CD4-positive, alpha-beta T cell treated with Interleukin-15 for 1 hour (primary cell): Measurements from ENCODE around the gene NDUFAB1.
"Not testable (repeated sequence)": the region's sequence is repeated elsewhere in the genome, so short reads cannot be mapped to it uniquely, and the experiment has no call there.

ENCODE experiments used
- DNase-seq: peaks from one replicate; pipeline ENCODE4 v3.0.0-alpha.2; 2020

Gene NDUFAB1

DNA sequence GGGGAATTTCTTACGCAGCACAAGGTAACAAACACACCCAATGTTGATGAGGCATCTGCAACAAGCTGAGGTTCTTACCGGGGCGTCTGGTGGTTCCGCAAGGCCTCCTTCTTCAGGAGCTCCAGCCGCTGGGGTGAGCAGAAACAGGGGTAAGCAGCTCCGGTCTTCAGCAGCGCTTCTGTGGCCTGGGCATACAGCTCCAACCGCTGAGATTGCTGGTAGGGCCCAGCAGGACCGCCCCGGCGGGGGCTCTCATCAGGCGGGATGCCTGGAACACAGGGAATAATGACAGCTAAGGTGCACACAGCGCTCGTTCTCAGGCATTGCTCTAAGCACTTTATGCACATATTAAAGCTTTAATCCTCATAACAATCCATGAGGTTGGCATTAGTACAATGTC is 51.7 kb downstream of the NDUFAB1 start:
- no peak for DNase-seq

- not testable (repeated sequence) for DNase-seq
These were observed 55.3 kb downstream of the NDUFAB1 start for GRCh38 chr16:23540817-23541178.

DNA sequence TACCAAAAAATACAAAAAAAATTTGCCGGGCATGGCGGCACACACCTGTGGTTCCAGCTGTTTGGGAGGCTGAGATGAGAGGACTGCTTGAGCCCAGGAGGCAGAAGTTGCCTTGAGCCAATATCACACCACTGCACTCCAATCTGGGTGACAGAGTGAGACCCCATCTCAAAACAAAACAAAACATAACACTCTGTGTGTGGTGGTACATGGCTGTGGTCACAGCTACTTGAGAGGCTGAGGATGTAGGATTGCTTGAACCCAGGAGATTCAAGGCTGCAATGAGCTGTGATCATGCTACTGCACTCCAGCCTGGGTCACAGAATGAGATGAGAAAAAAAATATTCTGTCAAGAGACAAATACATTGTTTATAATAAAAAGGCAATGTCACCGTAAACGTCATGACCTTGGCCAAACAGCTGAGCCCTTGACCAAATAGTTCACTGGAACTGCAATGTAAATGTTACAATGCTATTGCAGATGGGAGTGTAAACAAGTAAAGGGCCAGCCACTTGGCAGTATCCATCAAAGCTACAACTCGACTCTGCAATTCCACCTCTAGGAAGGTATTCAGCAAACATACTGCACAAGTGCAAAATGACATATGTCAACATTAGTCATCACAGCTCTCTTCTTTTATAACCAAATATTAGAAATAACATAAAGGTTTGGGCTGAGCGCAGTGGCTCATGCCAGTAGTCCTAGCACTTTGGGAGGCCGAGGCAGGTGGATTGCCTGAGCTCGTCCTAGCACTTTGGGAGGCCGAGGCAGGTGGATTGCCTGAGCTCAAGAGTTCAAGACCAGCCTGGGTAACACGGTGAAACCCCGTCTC is 55.9 kb downstream of the NDUFAB1 start:
- DNase-seq: no peak

DNA sequence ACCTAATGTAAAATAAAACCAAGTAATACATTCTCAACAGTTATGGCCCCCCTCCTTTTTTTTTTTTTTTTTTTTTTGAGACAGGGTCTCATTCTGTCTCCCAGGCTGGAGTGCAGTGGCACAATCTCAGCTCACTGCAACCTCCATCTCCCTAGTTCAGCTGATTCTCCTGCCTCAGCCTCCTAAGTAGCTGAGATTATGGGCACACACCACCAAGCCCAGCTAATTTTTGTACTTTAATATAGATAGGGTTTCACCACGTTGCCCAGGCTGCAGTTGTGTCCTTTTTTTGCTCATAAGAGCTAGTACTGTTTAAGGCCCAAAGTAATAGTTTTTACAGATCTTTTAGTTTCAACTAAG is 57.2 kb downstream of the NDUFAB1 start:
- DNase-seq: no peak

- DNase-seq: no peak
These were observed 58.7 kb downstream of the NDUFAB1 start for GRCh38 chr16:23537390-23537789.

GRCh38 chr16:23535901-23536300 is 60.2 kb downstream of the NDUFAB1 start:
- no peak for DNase-seq

DNA sequence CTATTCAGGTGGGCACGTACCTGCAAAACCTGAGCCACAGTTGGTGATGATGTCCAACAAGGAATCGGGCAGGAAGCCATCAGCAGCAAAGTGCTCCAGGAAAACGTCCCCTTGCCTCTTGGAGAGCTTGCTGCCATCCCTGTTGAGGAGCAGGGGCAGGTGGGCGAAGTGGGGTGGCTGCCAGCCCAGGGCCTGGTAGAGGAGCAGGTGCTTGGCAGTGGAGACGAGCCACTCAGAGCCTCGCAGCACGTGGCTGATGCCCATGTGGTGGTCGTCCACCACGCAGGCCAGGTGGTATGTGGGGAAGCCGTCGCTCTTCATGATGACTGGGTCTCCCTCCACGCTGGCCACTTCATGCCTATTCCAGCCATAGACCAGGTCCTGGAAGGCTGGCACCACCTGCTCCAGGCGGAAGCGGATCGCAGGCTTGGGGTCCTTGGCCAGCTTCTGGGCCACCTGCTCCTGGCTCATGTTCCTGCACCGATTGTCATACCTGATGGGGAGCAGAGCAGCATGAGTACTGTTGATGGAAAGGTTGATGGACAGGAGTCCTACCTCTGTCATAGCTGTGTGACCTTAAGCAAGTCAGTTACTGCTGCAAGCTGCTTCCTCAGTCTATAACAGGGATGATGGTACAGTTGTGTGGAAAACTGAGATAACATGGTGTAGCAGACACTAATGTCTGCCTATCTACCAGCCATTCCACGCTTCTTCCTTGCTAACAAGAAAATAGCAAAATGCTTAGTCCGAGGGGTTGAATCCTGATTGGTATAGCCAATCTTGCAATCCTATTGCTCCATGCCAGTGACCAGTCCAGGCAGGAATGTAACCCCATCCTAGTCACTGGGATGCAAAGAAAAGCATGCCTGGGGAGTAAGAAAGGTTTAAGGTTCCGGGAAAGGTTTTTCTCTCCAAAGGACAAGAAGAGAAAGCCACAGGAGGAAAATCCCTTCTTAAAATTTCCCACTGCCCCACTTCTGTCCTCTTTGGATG is 61.0 kb downstream of the NDUFAB1 start:
- DNase-seq: no peak

- no peak for DNase-seq
These were observed 63.7 kb downstream of the NDUFAB1 start for GRCh38 chr16:23532448-23532847.
